DND-41 (cell line): Measurements from ENCODE around the gene MCHR1.
A peak's percentile ranks its signal among the peaks of the same experiment; 100 is the strongest.
"Not testable (repeated sequence)": the region's sequence is repeated elsewhere in the genome, so short reads cannot be mapped to it uniquely, and the experiment has no call there.

Experiments used
- ATAC-seq: fragments of 200-7000 bp; cut with Tn5 transposase; 3 replicates; pipeline ENCODE4 v1.9.1; 2021; ENCODE audit warnings: low read depth; ENCODE audit not compliant: insufficient read depth
- DNase-seq: peaks from one replicate; pipeline ENCODE4 v3.0.0-alpha.2; 2020
- H2AFZ ChIP-seq: 2 replicates; pipeline ENCODE4 v1.6.0; 2012; ENCODE audit warnings: low read depth, low read length
- H3K27ac ChIP-seq: 2 replicates; pipeline ENCODE4 v1.5.1; 2012; ENCODE audit warnings: low read length, inconsistent platforms
- H3K27me3 ChIP-seq: fragments of 200-600 bp; sonication (generic); 2 replicates; pipeline ENCODE4 v1.6.0; 2012; ENCODE audit warnings: low read length, mild to moderate bottlenecking, inconsistent platforms; ENCODE audit not compliant: insufficient read depth, poor library complexity
- H3K36me3 ChIP-seq: 2 replicates; pipeline ENCODE4 v1.5.1; 2012; ENCODE audit warnings: low read length, inconsistent platforms; ENCODE audit not compliant: insufficient read depth
- H3K4me1 ChIP-seq: 2 replicates; pipeline ENCODE4 v1.5.1; 2012; ENCODE audit warnings: mild to moderate bottlenecking, low read length; ENCODE audit not compliant: insufficient read depth
- H3K4me2 ChIP-seq: 2 replicates; pipeline ENCODE4 v1.6.0; 2012; ENCODE audit warnings: mild to moderate bottlenecking, moderate library complexity, low read length, inconsistent platforms; ENCODE audit not compliant: insufficient read depth
- H3K4me3 ChIP-seq, 2 experiments: fragments of 200-600 bp in 1 of 2; shearing (Covaris generic) in 1 of 2; 2 replicates each; pipeline ENCODE4 v1.5.1; 2012 to 2016; ENCODE audit warnings: inconsistent platforms in 2 of 2, low read length in 2 of 2, mild to moderate bottlenecking in 2 of 2, low read depth in 1 of 2, moderate library complexity in 1 of 2
- H3K79me2 ChIP-seq: 2 replicates; pipeline ENCODE4 v1.6.0; 2012; ENCODE audit warnings: low read length, inconsistent platforms; ENCODE audit not compliant: insufficient read depth
- H3K9ac ChIP-seq: 2 replicates; pipeline ENCODE4 v1.6.0; 2012; ENCODE audit warnings: low read depth, mild to moderate bottlenecking, inconsistent platforms, low read length, moderate library complexity
- H3K9me3 ChIP-seq: 2 replicates; pipeline ENCODE4 v1.5.1; 2012; ENCODE audit warnings: low read length, moderate library complexity, mild to moderate bottlenecking, inconsistent platforms; ENCODE audit not compliant: insufficient read depth, severe bottlenecking
- H4K20me1 ChIP-seq: 2 replicates; pipeline ENCODE4 v1.6.0; 2012; ENCODE audit warnings: low read length; ENCODE audit not compliant: insufficient read depth
- EZH2 ChIP-seq: IDR thresholded peaks from 3 replicates; pipeline ENCODE4 v1.6.1; 2012; ENCODE audit warnings: borderline replicate concordance, low read depth, mild to moderate bottlenecking, moderate library complexity, low read length, inconsistent platforms; ENCODE audit not compliant: severe bottlenecking
- TF ChIP-seq, protein P1 (sequence below): IDR thresholded peaks from 2 replicates; pipeline ENCODE4 v1.5.1; 2012; ENCODE audit warnings: borderline replicate concordance, low read length, moderate library complexity, mild to moderate bottlenecking; ENCODE audit not compliant: poor library complexity, severe bottlenecking; ENCODE audit errors: extremely low read depth

The MCHR1 gene

DNA sequence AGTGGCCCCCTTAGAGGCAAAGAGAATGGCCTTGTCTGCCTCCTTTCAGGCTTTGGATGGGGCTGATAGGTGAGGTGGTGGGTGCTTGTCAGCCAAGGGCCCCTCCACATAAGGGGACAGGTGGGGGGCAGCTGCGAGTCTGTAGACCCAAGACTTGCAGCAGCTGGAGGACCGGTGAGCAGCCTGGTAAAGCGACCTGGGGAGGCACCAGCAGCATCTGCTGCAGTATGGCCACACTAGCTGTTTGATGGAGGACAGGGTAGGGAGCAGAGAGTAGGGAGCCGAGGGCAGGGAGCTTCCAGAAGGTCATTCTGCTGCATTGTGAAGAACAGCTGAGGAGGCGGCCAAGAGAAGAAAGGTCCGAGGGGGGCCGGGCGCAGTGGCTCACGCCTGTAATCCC, 25.9 kb upstream of the MCHR1 start:
- H3K79me2 ChIP-seq, result no peaks in the 10 kb centered on the region
- H3K27ac ChIP-seq, result no peak overlapping the region
- no peak overlapping the region for H3K4me2 ChIP-seq
- no peak overlapping the region for H3K4me3 ChIP-seq
- no peak overlapping the region for H3K9ac ChIP-seq
- no peaks in the 10 kb centered on the region for H3K9me3 ChIP-seq
- no peak for TF ChIP-seq EZH2
- TF ChIP-seq, protein P1, sequence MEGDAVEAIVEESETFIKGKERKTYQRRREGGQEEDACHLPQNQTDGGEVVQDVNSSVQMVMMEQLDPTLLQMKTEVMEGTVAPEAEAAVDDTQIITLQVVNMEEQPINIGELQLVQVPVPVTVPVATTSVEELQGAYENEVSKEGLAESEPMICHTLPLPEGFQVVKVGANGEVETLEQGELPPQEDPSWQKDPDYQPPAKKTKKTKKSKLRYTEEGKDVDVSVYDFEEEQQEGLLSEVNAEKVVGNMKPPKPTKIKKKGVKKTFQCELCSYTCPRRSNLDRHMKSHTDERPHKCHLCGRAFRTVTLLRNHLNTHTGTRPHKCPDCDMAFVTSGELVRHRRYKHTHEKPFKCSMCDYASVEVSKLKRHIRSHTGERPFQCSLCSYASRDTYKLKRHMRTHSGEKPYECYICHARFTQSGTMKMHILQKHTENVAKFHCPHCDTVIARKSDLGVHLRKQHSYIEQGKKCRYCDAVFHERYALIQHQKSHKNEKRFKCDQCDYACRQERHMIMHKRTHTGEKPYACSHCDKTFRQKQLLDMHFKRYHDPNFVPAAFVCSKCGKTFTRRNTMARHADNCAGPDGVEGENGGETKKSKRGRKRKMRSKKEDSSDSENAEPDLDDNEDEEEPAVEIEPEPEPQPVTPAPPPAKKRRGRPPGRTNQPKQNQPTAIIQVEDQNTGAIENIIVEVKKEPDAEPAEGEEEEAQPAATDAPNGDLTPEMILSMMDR, result no peak
- no peaks in the 10 kb centered on the region for H3K4me1 ChIP-seq
- ATAC-seq (no peak), DNase-seq (no peak)
- H4K20me1 ChIP-seq, result no peaks in the 10 kb centered on the region
- H2AFZ ChIP-seq, result no peak overlapping the region
- no peaks in the 10 kb centered on the region for H3K27me3 ChIP-seq
- H3K36me3 ChIP-seq, result no peaks in the 10 kb centered on the region

DNA sequence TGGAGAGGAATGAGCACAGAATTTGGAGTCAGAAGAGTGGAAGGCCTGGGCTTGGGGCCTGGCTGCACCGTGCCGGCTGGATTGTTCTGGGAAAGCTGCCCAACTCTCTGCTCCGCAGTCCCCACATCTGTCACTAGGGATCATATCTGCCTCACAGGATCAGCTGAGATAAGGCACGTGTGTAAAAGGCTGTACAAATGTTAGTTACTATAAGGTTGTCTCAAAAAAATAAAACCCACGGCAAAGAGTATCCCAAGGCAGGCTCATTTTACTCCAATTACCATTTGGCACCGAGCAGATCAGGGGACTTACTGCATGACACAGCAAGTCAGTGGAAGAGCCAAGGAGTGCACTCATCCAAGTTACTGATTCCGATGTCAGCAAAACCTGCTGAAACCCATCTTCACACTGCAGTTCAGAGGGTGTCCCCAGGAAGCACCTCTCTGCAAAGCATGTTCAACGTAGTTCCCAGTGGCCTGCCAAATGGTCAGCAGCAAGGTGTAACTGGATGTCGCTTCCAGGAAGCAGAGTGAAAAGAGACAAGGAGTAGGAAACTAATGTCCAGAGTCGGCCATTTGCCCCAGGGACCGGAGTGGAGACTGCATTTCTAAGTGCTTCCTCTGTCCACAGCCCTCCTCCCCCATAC, 24.6 kb upstream of the MCHR1 start:
- TF ChIP-seq EZH2, result no peak
- TF ChIP-seq, protein P1, result peak; percentile 46
- Histone ChIP-seq H3K27me3 (no peaks in the 10 kb centered on the region), H3K79me2 (no peaks in the 10 kb centered on the region), H3K27ac (no peak overlapping the region), H3K4me2 (no peak overlapping the region), H3K9me3 (no peaks in the 10 kb centered on the region), H4K20me1 (no peaks in the 10 kb centered on the region), H3K4me3 (no peak overlapping the region), H3K36me3 (no peaks in the 10 kb centered on the region), H3K4me1 (no peaks in the 10 kb centered on the region), H2AFZ (no peak overlapping the region), H3K9ac (no peak overlapping the region)
- DNase-seq, result no peak
- peak; percentile 45; the same call in 1 of the 3 replicates for ATAC-seq

DNA sequence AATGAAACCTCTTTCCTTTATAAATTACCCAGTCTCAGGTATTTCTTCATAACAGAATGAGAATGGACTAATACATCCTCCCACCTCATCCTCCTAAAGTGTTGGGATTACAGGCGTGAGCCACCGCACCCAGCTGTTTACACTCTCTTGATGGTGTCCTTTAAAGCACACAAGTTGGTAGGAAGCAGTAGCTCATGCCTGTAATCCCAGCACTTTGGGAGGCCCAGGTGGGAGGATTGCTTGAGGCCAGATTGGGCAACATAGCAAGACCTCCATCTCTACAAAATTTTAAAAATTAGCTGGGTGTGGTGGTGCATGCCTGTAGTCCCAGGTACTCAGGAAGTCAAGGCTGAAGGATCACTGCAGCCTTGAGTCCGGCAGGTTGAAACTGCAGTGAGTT, 23.3 kb upstream of the MCHR1 start:
- H2AFZ ChIP-seq, H3K9me3 ChIP-seq, H3K27me3 ChIP-seq, DNase-seq, H3K4me1 ChIP-seq, H3K27ac ChIP-seq, H3K36me3 ChIP-seq, H3K79me2 ChIP-seq, H3K4me3 ChIP-seq, H4K20me1 ChIP-seq, H3K4me2 ChIP-seq, ATAC-seq, H3K9ac ChIP-seq: not testable (repeated sequence)

DNA sequence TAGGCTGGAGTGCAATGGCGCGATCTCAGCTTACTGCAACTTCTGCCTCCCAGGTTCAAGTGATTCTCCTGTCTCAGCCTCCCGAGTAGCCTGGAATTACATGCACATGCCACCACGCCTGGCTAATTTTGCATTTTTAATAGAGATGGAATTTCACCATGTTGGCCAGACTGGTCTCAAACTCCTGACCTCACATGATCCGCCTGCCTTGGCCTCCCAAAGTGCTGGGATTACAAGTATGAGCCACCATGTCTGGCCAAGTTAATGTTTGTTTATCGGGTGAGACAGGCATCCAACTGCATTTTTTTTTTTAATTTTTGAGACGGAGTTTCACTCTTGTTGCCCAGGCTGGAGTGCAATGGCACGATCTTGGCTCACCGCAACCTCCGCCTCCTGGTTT, 22.6 kb upstream of the MCHR1 start:
- H3K9ac ChIP-seq, H3K4me2 ChIP-seq, H4K20me1 ChIP-seq, H3K27me3 ChIP-seq, H3K9me3 ChIP-seq, DNase-seq, H3K27ac ChIP-seq, ATAC-seq, H3K4me1 ChIP-seq, H3K79me2 ChIP-seq, H3K4me3 ChIP-seq, H2AFZ ChIP-seq, H3K36me3 ChIP-seq: not testable (repeated sequence)

DNA sequence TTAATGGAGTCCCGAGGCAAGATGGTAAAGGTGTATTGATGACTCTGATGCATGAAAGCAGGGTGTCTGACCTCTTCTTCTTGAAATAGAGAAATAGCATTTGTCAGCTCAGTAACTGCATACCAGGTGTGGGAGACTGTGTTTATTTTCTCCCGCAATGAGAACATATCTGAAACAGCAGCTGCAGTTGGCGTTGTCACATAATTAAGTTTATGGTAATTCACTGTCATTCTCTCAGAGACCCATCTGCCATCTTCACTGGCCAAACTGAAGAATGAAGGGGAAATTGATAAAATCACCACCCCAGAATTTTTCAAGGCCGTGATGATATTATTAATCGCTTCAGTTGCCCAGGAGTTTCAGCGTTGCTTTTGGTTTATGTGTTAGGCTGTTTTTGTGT, 20.1 kb upstream of the MCHR1 start:
- Histone ChIP-seq H3K9ac (no peak overlapping the region), H3K4me1 (no peaks in the 10 kb centered on the region), H3K36me3 (no peaks in the 10 kb centered on the region), H3K4me2 (no peak overlapping the region), H3K27ac (no peak overlapping the region), H3K4me3 (no peak overlapping the region), H3K27me3 (no peaks in the 10 kb centered on the region), H3K9me3 (no peaks in the 10 kb centered on the region), H4K20me1 (no peaks in the 10 kb centered on the region), H2AFZ (no peak overlapping the region), H3K79me2 (no peaks in the 10 kb centered on the region)
- TF ChIP-seq EZH2, result no peak
- ATAC-seq (no peak), DNase-seq (no peak)
